ENCODE data around the gene TCAP.

- TF ChIP-seq EZH2 (IDR thresholded peaks at IDR 0.05; ENCODE audit: low read length, missing control alignments) (no peak), CTCF (conservative IDR thresholded peaks at IDR 0.05 in 1 of 2, IDR thresholded peaks at IDR 0.05 in 1 of 2; ENCODE audit: low read depth in 1 of 2, low read length in 2 of 2) (no peak)
Observed at GRCh38 chr17:39660397-39661385, 4.5 kb upstream of the TCAP start.

Data from fibroblast of lung (primary cell).